Fibroblast of lung (primary cell): ENCODE results near the gene ANXA4. TPM values are rescaled to one million over a fixed set of nuclear protein-coding genes. Genes with fewer than 3 reads are reported as not detected.
A peak's percentile ranks its signal among the peaks of the same experiment; 100 is the strongest.

Experiments used
- DNase-seq, 2 donors: peaks; one replicate each; pipeline versions ENCODE4 v3.0.0 to v3.0.0-alpha.2; 2010; ENCODE audit warnings: low read depth in 2 of 2
- H2AFZ ChIP-seq: 2 replicates; pipeline ENCODE4 v1.5.1; 2012; ENCODE audit warnings: low read length, control low read depth, inconsistent platforms
- H3K27ac ChIP-seq: 2 replicates; pipeline ENCODE4 v1.5.1; 2011; ENCODE audit warnings: low read length, control low read depth; ENCODE audit not compliant: insufficient read depth
- H3K27me3 ChIP-seq: 2 replicates; pipeline ENCODE4 v1.5.1; 2011; ENCODE audit warnings: mild to moderate bottlenecking, low read length; ENCODE audit not compliant: control insufficient read depth, insufficient read depth
- H3K36me3 ChIP-seq: 2 replicates; pipeline ENCODE4 v1.5.1; 2011; ENCODE audit warnings: low read length; ENCODE audit not compliant: control insufficient read depth, insufficient read depth
- H3K4me1 ChIP-seq: 2 replicates; pipeline ENCODE4 v1.5.1; 2011; ENCODE audit warnings: low read length; ENCODE audit not compliant: control insufficient read depth, insufficient read depth; ENCODE audit errors: extremely low read depth
- H3K4me2 ChIP-seq: 2 replicates; pipeline ENCODE4 v1.5.1; 2011; ENCODE audit warnings: low read length, control low read depth; ENCODE audit not compliant: insufficient read depth; ENCODE audit errors: extremely low read depth
- H3K4me3 ChIP-seq, 4 experiments: fragments of 200-600 bp in 1 of 4; sonication (generic) in 1 of 4; replicated peaks in 1 of 4; 2 replicates each; pipeline ENCODE4 v1.5.1; 2011 to 2016; ENCODE audit warnings: low read length in 4 of 4, low read depth in 3 of 4, mild to moderate bottlenecking in 3 of 4, control low read depth in 2 of 4, inconsistent platforms in 1 of 4, mixed read lengths in 1 of 4; ENCODE audit not compliant: insufficient read depth in 1 of 4; ENCODE audit errors: control extremely low read depth in 1 of 4
- H3K79me2 ChIP-seq: 2 replicates; pipeline ENCODE4 v1.5.1; 2012; ENCODE audit warnings: mild to moderate bottlenecking, low read length, inconsistent platforms; ENCODE audit not compliant: control insufficient read depth, insufficient read depth
- H3K9ac ChIP-seq: 2 replicates; pipeline ENCODE4 v1.5.1; 2011; ENCODE audit warnings: mild to moderate bottlenecking, low read length, control low read depth; ENCODE audit not compliant: insufficient read depth
- H3K9me3 ChIP-seq: 2 replicates; pipeline ENCODE4 v1.5.1; 2012; ENCODE audit warnings: low read depth, low read length; ENCODE audit not compliant: control insufficient read depth, insufficient read depth
- H4K20me1 ChIP-seq: 2 replicates; pipeline ENCODE4 v1.5.1; 2011; ENCODE audit warnings: low read length; ENCODE audit not compliant: control insufficient read depth, insufficient read depth; ENCODE audit errors: extremely low read depth
- EZH2 ChIP-seq: IDR thresholded peaks from 2 replicates; pipeline ENCODE4 v1.5.1; 2012; ENCODE audit warnings: low read length, control low read depth, mild to moderate bottlenecking; ENCODE audit errors: missing control alignments
- polyA plus RNA-seq, 2 donors: library from polyadenylated mRNA; depleted of rRNA in 1 of 2; stranded (reverse) in 1 of 2; unstranded in 1 of 2; fragments of >200 nt; gene quantifications; 2 replicates each; pipeline ENCODE4 v1.2.1, GENCODE V29; 2011 to 2012; ENCODE audit warnings: missing spikeins in 1 of 2
- total RNA-seq: library from RNA; depleted of rRNA; stranded (reverse); fragments of >200 nt; gene quantifications from 2 replicates; pipeline ENCODE4 v1.2.1, GENCODE V29; 2014
- TF ChIP-seq, protein P1 (sequence below), 2 donors: IDR thresholded peaks in 1 of 2; conservative IDR thresholded peaks in 1 of 2; 1 replicate in 1 of 2; 2 replicates in 1 of 2; pipeline ENCODE4 v1.5.1; 2011 to 2012; ENCODE audit warnings: low read length in 2 of 2, control low read depth in 1 of 2, inconsistent platforms in 1 of 2, low read depth in 1 of 2, mild to moderate bottlenecking in 1 of 2

ANXA4 gene
- total and polyA plus RNA-seq, 2 donors (not counting 1 experiment from before 2014, with no cell fraction given), result 98.4 to 114 TPM

DNA sequence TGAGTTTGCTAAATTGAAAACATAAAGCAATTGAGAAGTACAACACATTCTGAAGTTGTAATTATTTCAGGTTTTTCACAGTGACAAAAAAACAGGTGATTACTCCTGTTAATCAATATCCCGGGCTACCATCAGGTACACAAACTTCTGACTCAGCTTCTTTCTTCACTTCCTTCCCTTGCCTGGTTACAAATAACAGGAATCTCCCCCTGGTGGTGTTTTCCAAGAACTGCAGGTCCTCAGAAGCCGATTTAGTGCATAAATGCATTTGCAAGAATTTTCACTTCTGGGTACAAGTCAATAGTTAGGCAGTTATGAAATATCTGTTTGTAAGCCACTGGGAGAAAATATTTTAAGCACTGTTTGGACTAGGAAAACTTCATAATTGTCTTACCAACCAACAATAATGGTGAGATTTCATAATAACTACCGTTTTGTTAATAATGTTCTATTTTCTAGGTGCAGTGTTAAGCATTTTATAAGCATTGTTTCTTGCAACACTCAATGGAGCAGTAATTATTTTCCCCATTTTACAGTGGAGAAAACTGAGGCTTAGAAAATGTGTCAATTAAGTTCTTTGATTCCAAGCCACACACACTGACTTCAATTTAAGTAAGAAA is 75.1 kb downstream of the ANXA4 start:
- no peaks in the 10 kb centered on the region for H3K27me3 ChIP-seq
- H4K20me1 ChIP-seq, result no peaks in the 10 kb centered on the region
- peaks cover 8% of the 10 kb centered on the region for H3K36me3 ChIP-seq
- DNase-seq, result peak; percentile 76 to 90
- H3K9ac ChIP-seq, result no peak overlapping the region
- no peak overlapping the region for H2AFZ ChIP-seq
- no peaks in the 10 kb centered on the region for H3K9me3 ChIP-seq
- H3K79me2 ChIP-seq, result no peaks in the 10 kb centered on the region
- peaks cover 4% of the 10 kb centered on the region for H3K4me1 ChIP-seq
- H3K4me3 ChIP-seq, result no peak overlapping the region
- no peak overlapping the region for H3K4me2 ChIP-seq
- TF ChIP-seq, protein P1, sequence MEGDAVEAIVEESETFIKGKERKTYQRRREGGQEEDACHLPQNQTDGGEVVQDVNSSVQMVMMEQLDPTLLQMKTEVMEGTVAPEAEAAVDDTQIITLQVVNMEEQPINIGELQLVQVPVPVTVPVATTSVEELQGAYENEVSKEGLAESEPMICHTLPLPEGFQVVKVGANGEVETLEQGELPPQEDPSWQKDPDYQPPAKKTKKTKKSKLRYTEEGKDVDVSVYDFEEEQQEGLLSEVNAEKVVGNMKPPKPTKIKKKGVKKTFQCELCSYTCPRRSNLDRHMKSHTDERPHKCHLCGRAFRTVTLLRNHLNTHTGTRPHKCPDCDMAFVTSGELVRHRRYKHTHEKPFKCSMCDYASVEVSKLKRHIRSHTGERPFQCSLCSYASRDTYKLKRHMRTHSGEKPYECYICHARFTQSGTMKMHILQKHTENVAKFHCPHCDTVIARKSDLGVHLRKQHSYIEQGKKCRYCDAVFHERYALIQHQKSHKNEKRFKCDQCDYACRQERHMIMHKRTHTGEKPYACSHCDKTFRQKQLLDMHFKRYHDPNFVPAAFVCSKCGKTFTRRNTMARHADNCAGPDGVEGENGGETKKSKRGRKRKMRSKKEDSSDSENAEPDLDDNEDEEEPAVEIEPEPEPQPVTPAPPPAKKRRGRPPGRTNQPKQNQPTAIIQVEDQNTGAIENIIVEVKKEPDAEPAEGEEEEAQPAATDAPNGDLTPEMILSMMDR (conservative IDR thresholded peaks at IDR 0.05 in 1 of 2, IDR thresholded peaks at IDR 0.05 in 1 of 2; ENCODE audit: low read depth in 1 of 2, low read length in 2 of 2), result peak; percentile 83 to 92
- no peak for TF ChIP-seq EZH2
- H3K27ac ChIP-seq, result no peak overlapping the region

DNA sequence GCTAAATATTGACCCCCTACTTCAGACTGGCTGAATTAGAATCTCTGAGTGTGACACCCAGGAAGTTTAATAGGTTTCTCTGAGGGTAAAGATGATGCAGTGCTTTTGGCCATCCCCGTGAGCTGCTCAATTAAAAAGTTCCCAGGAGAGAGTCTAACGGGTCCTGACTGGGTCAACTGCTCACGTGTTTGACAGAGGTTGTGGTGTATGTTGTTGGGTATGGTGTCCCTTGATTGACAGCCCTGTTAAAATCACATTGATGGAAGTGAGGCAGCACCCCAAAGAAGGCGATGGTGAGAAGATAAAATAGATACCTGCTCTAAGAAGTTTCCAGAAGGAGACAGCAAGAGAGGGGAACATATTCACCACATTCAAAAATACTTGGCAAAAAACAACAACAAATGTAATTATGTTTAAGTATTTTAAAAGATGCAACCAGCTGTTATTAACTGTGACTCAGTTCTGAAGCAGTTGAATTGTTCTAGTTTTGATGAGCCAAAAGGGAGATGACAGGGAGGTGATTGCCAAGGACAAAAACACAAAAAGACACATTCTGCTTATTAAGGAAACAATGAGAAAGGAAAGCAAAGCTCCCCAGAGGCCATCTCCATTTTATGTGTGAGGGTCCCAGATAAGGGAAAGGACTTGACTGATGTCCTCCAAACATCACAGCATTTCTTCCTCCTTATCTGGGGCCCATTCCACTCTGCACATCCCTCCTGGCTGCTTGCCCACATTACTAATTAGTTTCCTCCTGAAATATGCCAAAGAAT is 76.0 kb downstream of the ANXA4 start:
- Histone ChIP-seq H3K9ac (no peak overlapping the region), H2AFZ (no peak overlapping the region), H3K36me3 (peaks cover 6% of the 10 kb centered on the region), H3K4me2 (no peak overlapping the region), H3K27me3 (no peaks in the 10 kb centered on the region), H3K9me3 (no peaks in the 10 kb centered on the region), H4K20me1 (no peaks in the 10 kb centered on the region), H3K27ac (no peak overlapping the region), H3K79me2 (no peaks in the 10 kb centered on the region), H3K4me1 (peaks cover 4% of the 10 kb centered on the region), H3K4me3 (no peak overlapping the region)
- TF ChIP-seq EZH2, result no peak
- TF ChIP-seq, protein P1 (conservative IDR thresholded peaks at IDR 0.05 in 1 of 2, IDR thresholded peaks at IDR 0.05 in 1 of 2; ENCODE audit: low read depth in 1 of 2, low read length in 2 of 2), result no peak
- DNase-seq, result no peak

DNA sequence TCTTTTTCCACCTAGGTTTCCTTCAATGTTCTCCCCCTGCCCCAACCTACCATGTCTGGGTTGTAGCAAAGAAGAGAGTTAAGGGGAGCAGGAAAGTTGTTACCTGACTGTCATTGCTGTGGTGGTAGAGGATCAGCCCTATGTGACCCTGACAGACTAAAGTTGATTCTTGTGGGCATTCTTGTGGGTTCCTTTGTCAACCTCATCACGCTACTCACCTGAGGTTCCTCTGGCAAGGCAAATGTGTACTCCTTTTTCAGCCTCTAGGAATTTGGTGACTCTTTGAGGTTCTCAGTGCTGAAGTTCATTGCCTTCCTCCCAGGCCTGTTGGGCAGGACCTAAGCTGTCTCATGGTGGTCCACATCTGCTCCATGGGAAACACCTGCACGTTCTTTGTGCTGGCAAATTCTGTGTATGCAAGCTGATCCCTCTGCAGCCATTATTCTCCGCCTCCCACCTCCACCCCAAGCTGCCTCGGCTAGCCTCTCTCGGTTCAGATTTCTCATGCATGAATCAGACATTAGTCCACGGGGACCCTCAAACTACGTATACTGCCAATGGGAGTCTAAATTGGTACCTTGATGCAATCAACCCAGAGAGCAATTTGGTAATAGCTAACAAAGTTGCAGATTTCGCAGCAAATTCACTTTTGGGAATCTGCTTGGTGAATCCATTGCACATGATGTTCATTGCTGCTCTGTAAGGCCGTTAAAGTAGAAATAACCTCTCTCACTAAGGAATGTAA is 86.0 kb downstream of the ANXA4 start:
- H3K9me3 ChIP-seq, result no peaks in the 10 kb centered on the region
- H3K27me3 ChIP-seq, result no peaks in the 10 kb centered on the region
- no peak for TF ChIP-seq EZH2
- TF ChIP-seq, protein P1 (conservative IDR thresholded peaks at IDR 0.05 in 1 of 2, IDR thresholded peaks at IDR 0.05 in 1 of 2; ENCODE audit: low read depth in 1 of 2, low read length in 2 of 2), result no peak
- H3K36me3 ChIP-seq, result no peaks in the 10 kb centered on the region
- no peak overlapping the region for H3K27ac ChIP-seq
- H3K9ac ChIP-seq, result no peak overlapping the region
- no peak overlapping the region for H3K4me3 ChIP-seq
- H3K4me2 ChIP-seq, result no peak overlapping the region
- DNase-seq, result peak; percentile 8 to 32
- H3K4me1 ChIP-seq, result no peaks in the 10 kb centered on the region
- peaks cover 25% of the 10 kb centered on the region for H3K79me2 ChIP-seq
- no peaks in the 10 kb centered on the region for H4K20me1 ChIP-seq
- H2AFZ ChIP-seq, result no peak overlapping the region
